DMS53 treated with DMSO at 0.1 percent for 48 hours (cell line): ENCODE results near the gene DPH1.
"Not testable (repeated sequence)": the region's sequence is repeated elsewhere in the genome, so short reads cannot be mapped to it uniquely, and the experiment has no call there.

Experiments
- DNase-seq: peaks from one replicate; lab custom pipeline; 2025; ENCODE audit not compliant: unreplicated experiment; lab: John Stamatoyannopoulos, UW

DPH1 gene

DNA sequence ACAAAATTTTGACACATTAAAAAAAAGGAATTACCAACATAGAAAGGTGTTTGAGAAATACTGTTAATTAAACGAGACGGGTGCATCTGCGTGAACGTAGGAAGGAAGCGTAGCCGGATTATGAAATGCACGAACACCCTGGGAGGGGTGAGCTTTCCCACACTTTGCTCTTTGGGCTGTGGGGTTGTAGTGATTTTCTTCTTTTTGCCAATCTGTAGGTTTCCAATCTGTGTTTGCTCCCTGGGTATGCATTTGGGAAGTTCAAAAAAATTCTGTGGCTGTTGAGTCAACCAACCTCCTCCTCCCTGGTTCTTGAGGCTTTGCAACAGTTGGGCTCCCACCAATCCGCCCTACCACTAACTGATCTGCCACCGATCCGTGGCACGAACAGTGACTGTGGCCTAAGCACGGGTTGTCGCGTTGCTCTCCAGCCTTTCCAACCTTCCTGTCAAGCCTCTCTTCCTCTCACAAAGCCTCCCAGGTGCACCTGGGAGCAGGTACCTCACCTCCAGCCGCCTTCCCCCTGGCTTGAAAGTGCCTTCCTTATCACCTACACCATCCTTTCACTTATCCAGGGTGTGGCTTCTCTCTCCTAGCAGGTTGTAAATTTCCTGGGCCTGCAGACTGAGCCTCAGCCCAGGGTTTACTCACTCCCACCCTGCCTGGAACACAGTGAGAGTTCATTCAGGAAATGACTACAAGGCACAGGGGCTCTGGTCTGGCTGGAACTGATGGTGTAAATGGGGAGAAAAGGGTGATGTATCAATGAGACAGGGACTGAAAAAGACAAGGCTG is 21.4 kb upstream of the DPH1 start:
- DNase-seq = no peak

DNA sequence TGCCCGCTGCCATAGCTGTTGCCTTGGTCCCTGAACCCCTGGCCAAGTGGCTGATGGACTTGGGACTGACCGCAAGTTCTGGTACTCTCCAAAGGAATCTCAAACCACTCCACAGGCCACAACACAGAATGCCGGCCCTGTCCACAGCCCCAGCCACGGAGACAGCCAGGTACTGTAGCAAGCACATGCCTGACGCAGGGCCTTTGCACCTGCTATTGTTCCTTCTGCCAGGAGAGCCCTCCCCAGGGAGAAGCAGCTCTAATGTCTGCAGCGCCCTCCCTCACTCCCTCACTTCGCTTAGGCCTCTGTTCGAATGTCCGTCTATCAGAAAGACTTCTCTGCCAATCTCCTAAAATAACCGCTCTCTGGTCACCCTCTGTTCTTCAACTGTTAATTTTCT is 20.2 kb upstream of the DPH1 start:
- DNase-seq = no peak

DNA sequence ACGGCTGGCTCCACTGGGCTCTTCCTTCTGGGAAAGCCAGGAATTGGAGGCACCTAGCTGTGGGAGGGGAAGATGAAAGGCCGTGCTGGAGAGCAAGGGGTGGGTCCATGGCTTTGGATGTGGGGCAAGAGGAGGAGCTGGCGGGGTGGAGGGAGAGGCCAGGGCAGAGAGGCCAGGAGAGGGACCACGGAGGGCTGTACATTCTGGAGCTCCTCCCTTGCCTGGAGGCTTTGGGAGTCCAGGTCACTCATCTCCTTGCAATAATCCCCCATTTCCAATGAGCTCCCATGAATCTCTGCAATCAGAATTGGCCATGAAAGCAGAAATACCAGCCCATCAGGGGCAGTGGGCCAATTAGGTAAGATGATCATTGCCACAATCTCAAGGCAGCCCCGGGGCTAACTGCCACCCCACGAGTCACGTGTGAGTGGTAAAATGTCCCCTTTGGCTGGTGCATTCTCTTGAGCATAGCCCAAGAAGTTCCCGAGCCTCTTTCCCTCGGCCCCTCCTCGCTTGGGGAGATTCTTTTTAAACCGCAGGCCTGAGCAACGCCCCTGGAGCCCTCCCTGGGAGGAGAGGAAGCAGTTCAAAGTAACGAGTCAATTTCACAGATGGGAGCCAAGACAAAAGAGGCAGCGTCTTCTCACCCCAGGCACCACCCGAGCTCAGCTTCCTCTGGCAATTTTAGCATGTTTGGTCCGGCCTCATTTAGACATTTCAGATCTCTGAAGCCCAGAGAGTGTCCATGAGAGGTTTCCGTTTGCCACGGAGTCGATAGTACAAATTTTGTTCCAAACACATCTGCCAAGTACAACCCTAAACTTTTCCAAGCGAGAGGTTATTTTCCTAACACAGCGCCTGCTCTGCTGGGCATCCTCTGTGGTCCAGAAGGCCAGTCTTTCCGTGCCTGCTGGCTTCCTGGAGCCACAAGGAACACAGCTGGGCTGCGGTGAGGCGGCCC is 18.3 kb upstream of the DPH1 start:
- no peak for DNase-seq

DNA sequence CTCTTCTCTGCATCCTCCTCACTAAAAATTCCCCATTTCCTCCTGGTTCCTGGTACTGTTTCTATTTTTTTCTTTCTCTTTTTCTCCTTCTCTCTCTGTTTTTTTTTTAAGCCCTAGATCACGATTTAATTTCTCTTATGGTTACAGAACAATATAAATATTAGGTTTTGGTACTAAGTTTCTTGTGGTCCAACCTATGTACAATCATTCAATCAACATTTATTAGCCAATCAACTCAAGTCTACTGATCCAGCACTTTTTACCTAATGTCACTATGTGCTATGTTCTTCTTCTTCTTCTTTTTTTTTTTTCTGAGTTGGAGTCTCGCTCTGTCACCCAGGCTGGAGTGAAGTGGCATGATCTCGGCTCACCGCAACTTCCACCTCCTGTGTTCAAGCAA is 17.5 kb upstream of the DPH1 start:
- no peak for DNase-seq

DNA sequence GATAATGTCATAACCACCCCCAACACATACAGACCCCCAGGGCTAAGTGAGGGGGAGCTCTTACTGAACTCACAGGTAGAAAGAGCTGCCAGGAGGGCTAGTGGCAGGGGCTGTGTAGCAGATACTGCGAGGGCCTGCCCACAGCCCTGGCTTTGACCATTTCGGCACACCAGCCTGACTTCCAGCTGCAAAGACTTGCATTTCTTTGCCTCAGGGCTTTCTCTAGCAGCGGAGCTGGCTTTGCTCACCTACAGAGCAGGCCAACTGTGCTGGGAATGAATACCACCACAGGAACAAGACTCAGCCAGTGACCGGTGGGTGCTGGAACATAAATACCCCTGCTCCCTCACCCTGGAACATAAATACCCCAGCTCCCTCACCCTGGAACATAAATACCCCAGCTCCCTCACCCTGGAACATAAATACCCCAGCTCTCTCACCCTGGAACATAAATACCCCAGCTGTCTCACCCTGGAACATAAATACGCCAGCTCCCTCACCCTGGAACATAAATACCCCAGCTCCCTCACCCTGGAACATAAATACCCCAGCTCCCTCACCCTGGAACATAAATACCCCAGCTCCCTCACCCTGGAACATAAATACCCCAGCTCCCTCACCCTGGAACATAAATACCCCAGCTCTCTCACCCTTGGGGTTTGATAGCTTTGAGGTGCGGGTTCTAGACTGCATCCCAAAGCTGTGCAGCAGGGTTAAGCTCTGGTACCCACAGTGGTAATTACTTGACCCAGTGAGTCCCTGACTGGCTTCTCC is 16.5 kb upstream of the DPH1 start:
- DNase-seq = not testable (repeated sequence)

DNA sequence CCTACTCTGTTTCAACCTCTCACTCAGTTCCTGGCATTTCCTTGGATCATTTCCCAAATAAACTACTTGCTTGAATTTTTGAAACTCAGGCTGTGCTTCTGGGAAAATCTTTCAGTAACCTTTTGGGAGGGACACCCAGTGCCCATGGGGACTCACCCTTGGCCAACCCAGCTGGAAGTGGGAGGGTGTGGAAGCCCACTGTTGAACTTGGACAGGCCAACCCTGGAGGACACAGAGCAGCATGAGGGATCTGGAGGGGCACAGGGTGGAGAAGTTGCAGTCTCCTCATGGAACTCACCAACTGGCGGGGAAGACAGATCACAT is 16.0 kb upstream of the DPH1 start:
- no peak for DNase-seq

DNA sequence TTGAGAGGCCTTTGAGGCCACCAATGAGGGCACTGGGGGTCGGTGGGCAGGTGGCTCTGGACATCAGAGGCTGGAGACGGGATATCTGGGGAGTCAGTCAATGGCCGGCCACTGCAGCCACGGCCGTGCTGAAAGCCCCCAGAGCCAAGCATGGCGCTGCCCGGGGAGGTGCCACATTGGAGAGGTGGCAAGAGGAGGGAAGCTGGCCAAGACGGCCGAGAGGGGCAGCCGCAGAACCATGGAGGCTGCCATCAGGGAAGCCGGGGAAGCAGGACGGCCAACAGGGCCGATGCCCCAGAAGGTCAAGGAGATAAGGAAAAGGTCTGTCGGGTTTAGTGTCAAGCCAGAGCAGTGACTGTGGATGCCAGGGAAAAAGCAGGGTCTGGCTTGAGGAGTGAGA is 14.6 kb upstream of the DPH1 start:
- no peak for DNase-seq

DNA sequence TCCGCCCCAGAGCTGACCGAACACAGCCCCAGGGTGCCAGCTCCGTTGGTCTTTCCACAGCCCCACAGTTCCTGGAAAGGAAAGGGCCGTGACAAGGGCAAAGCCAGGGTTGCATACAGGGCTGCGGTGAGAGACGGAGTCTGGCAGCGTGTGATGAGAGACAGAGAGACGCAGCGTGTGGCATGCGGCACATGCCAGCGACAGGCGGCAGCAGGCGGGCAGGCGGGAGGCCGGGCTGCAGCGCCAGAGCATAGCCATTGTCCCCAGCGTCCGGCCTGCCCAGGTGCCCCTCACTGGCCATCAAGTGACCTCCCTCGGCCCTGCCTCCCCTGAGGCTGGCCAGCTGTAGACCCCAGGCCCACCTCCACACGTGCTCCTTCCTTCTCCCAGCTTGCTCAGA is 13.5 kb upstream of the DPH1 start:
- no peak for DNase-seq

DNA sequence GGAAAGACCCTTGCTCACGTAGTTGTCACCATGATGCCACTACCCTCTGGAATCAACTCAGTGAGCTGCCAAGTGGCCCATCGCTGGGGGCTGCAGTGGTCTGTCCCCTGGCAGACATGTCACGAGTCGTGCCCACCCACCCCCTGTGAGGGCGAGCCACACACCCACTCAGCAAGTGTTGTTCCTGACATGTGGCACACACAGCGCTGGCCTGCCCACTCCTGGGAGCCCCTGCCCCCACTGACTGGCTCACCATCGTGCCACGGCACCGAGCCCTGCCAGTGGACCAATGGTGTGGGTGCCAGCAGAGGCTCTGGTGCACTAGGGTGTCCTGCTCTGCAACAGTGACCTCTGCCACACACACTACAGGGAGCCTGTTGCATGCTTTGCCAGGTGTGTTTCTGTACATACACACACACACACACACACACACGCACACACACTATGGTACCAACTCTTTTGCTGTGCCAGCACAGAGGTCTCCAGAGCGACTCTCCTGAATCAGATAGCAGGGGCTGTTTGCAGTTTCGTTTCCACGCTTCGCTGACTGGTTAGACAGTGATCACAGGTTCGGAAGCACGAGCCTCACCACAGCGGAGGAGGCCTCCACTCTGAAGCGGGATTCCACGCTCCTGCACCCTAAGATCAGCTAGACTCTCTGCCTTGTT is 12.5 kb upstream of the DPH1 start:
- no peak for DNase-seq

DNA sequence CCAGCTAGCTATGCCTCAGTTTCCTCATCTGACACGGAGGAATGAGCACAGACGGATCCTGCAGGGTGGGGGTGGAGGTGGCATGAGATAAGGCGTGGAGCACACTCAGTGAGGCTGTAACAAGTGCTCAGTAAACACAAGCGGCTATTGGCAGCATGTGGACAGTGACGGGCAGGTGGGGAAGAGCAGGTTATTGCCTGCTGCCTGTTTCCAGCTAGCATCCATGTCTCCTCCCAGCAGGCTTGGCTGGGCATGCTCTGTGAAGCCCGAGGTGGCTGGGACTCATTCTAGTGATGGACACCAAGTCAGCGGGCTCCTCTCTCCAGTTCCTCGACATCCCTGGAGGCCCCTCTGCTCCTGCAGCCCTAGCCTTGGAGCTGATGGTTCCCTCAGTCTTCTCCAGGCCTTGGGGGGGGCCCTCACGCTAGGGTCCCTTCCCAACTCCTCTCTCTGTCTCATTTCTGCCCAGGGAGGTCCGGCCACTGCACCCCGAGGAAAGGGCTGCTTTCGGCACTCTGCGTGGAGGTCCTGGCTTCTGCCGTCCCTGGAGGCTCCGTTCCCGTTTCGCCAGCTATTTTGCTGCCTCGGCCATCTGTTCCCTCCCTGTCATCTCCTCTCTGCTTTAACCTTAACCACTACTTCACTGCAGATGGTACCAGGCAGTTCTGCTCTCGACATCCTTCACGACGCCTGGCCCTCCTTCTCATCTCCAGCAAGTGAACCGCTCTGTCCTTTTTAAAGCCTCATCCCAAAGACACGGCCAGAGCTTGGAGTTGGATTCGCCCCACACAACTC is 11.0 kb upstream of the DPH1 start:
- DNase-seq = peak; percentile 65

DNA sequence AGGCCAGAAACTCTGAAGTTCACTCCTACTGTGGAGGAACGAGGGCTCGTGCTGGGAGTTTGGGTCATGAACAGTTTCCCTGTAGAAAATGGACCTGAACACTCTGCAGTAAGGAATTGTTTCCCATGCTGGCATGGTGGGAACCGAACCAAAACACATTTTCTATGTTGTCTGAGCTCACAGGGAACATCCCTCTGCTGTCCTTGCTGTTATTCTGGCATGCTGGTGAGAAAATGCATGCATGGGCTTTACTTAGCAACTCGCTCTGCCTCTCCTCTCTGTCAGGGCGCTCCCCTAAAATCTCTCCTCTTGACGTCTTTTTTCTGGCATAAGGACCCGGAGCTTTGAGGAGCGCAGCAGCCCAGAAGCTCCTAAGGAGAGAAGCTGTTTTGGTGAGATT is 10.2 kb upstream of the DPH1 start:
- DNase-seq = no peak

DNA sequence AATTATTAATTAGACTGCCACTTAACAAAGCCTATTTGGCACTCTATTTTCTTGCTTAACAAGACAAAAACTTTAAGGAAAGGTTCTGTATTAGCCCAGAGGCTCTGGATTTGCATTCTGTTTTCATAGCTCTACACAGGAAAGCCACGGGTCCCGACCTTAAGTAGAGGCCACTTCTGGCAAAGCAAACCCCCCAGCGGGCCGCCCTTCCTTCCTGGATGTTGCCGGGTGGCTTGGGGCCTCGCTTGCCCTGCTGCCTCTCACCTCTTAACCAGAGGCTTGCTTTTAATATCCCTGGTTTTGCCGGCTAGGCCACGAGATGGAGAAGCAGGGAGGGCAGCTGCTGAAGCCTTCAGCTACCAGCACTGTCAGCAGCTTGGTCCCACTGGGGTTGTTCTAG is 9.2 kb upstream of the DPH1 start:
- no peak for DNase-seq

DNA sequence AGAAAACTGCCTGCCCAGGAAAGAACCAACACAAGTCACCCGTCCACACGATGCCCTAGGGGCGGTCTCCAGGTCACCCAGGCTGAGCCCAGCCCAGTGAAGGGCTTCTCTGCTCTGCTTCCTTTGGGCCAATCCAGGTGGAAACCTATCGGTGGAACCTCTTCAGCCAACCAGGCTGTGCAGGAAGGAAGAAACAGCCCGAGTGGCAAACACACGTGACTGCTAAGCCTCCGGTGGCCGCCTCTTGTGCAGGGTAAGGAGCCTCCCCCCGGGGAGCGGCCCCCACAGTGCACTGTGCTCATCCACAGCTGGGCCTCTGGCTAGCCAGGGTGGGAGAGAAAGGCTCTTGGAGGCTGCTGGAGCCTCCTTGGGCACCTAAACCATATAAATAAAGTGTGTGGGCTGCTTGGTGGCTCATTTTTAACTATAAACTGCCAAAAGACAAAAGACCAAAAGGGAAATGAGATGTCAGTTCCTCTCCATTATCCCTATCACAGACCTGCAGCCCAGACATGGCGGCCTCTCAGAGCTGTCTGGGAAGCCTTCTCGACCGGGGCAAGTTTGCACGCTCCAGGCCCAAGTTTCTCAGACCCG is 7.2 kb upstream of the DPH1 start:
- no peak for DNase-seq

DNA sequence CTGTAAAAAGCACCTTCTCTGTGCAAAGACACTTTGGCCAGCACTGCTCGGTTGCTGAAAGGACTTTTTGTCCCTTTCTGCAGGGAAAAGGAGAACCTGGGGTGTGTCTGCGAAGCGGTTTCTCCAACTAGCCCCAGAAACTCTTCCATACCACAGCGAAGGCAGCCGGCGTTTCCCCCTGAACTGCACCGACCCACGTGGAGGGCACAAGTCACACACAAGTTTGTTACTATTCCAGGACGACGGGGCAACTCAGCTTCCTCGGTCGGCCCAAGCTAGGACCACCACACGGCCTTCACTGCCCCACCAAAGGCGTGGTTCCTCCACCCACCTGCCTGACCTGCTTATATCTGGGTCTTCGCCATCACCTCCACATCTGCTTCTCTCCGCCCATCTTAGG is 6.7 kb upstream of the DPH1 start:
- DNase-seq = no peak

DNA sequence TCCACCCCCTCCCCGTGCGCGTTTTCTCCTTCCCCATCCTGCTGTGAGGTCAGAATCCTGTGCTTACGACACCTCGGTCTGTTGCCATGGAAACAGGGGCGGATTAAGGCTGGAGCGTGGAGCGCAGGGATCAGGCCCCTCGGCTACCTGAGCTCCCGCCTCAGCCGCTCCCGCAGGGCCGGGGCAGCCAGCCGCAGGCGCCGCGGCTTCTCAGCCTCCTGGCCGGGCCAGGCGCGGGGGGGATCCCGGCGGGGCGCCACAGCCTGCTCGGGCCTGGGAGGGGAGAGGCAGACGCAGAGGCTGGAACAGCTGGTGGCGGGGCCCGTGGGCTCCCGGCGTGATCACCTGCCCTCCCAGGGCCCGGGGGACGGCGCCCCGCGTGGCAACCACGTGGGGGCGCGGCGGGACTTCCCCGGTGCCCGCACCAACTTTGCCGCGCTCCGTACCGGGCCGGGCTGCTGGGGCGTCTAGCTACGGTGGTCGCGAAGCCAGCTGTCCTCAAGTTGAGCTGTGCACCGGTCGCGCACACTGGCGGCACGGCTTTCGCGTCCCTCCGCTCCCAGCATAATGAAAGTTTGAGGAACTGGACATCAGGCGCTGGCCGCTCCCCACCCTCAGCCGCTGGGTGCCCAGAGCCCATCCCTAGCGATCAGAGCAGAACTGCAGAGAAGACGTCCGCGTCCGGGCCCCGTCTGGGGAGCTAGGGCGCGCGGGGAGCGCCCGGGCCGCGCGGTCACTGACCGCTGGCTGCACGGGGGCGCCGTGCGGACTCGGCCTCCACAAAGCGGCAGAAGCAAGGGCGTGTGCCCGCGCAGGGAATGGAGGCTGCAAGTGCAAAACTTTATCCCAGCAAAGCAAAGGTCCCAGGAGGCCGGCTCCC is 6.0 kb upstream of the DPH1 start:
- DNase-seq = peak; percentile 6

DNA sequence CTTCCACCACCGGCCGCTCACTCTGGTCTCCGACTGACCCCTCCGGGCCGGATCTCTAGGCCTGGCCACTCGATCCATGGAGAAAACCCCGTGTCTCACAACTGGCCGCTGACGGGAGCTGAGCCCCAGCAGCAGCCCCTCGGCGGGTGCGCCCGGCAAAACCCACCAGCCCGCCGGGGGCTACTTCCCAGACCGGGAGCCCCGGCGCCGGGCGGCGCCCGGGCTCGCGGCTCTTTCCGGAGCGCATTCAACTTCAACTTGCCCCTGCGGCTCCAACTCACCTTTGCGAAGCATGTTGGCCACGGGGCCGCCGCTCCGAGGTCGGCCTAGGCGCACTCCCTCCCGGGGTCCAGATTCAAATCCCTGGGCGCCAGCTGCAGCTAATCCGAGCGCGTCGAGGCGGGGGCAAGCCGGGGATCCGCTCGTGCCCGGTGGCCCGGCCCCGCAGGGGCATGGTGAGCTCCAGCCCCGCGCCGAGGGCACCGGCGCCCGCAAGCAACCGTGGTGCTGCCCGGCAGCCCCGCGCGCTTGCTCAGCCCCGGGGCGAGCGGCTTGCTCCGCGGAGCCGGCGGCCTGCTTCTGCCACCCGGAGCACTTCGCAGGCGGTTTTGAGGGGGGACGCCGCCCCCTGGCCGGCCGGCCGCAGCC is 5.3 kb upstream of the DPH1 start:
- DNase-seq = no peak

DNA sequence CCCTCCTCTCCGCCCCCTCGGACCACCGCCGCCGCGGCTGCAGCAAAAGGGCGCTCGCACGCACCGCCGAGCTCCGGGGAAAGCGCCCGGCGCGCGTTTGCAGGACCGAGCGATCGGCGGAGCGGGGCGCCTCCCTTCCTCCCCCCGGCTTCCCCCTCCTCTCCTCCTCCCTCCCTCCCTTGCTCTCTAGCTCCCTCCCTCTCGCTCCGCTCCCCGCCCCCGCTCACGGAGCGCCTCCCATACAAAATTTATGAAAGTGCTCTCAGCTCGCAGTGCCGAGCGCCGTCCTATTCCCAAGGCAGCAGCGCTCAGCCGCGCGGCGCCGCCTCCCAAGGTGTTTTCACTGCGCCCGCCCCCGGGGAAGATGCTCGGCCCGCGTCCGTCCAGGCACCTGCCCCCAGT is 4.7 kb upstream of the DPH1 start, which contains the start of gene RTN4RL1:
Gene RTN4RL1, minus strand, starts transcription at position 115 of the 402 bp plus-strand sequence. CDS start 469 bp downstream, outside the sequence.
- DNase-seq = no peak

DNA sequence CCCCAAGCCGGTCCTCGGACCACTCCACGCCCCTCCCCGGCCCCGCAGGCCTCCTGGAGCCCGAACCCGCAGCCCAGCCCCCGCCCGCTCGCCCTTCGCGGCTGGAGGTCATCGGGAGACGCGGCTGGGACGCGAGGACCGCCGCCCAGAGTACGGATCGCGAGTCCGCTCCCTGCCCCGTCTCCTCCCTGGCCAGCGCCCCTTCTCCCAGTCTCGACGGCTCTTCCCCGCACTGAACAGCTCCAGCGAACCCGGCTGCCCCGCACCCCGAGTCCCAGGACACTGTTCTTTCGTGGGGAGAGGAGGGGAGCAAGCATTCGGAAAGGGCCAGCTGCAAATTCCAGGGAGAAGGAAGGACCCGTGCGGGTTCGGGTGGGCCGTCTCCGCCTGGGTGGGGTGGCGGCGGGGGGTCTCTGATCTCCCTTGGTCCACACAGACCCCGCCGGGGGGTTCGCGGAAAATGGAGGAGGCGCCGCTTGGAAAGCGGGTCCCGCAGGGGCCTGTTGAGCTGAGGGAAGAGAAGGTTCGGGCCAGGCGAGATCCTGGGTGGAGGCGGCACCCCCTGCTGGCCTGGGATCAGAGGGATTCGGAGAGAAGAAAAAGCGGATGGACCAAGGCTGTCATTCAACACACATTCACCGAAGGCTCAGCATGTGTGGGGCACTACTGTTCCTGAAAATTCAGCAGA is 4.2 kb upstream of the DPH1 start:
- peak; percentile 28 for DNase-seq
